AG09309 (cell line): ENCODE data around the gene ANXA1.
A peak's percentile ranks its signal among the peaks of the same experiment; 100 is the strongest.

Experiments
- DNase-seq: peaks from one replicate; pipeline ENCODE4 v3.0.0-alpha.2; 2010; ENCODE audit warnings: low read depth
- H3K4me3 ChIP-seq: 2 replicates; pipeline ENCODE4 v1.5.1; 2011; ENCODE audit warnings: mild to moderate bottlenecking, low read depth, low read length, moderate library complexity; ENCODE audit not compliant: control insufficient read depth
- CTCF ChIP-seq: IDR thresholded peaks from 2 replicates; pipeline ENCODE4 v1.5.1; 2011; ENCODE audit warnings: mild to moderate bottlenecking, low read depth, low read length, inconsistent platforms; ENCODE audit not compliant: insufficient read depth, control insufficient read depth; ENCODE audit errors: missing control alignments

Gene ANXA1

GRCh38 chr9:73129941-73130685 is 21.6 kb upstream of the ANXA1 start:
- no peak overlapping the region for H3K4me3 ChIP-seq
- no peak for DNase-seq
- TF ChIP-seq CTCF = no peak

- peak overlapping the region; percentile 44 for H3K4me3 ChIP-seq
- DNase-seq = no peak
- no peak for TF ChIP-seq CTCF
These were observed 20.2 kb upstream of the ANXA1 start for GRCh38 chr9:73131461-73131860.

- H3K4me3 ChIP-seq = peak overlapping the region; percentile 44
- TF ChIP-seq CTCF = no peak
- DNase-seq = no peak
These were observed 19.5 kb upstream of the ANXA1 start for GRCh38 chr9:73132034-73132776.

- TF ChIP-seq CTCF = no peak
- no peak for DNase-seq
- H3K4me3 ChIP-seq = no peak overlapping the region
These were observed 18.5 kb upstream of the ANXA1 start for GRCh38 chr9:73133022-73133651.

GRCh38 chr9:73133921-73134407 is 17.7 kb upstream of the ANXA1 start:
- H3K4me3 ChIP-seq = no peak overlapping the region
- no peak for DNase-seq
- no peak for TF ChIP-seq CTCF

- no peak for DNase-seq
- H3K4me3 ChIP-seq = no peak overlapping the region
- TF ChIP-seq CTCF = no peak
These were observed 16.3 kb upstream of the ANXA1 start for GRCh38 chr9:73135394-73135793.
